HepG2 (cell line): ENCODE measurements around the gene SLC11A1. TPM values are rescaled to one million over a fixed set of nuclear protein-coding genes. Genes with fewer than 3 reads are reported as not detected.

Experiments
- ARID4A ChIP-seq: sonication (generic); formaldehyde crosslinking; IDR thresholded peaks from 2 replicates; pipeline ENCODE4 v1.5.0; 2020; ENCODE audit warnings: mild to moderate bottlenecking, missing genetic modification reagents, borderline replicate concordance
- ESRRA ChIP-seq: sonication (generic); formaldehyde crosslinking; IDR thresholded peaks from 2 replicates; pipeline ENCODE4 v1.5.1; 2020; ENCODE audit warnings: mild to moderate bottlenecking, low read depth, missing genetic modification reagents
- HMG20B ChIP-seq: conservative IDR thresholded peaks from 2 replicates; pipeline ENCODE4 v1.6.1; 2016; ENCODE audit warnings: missing genetic modification reagents, missing compliant biosample characterization
- HNF1A ChIP-seq, 2 experiments: sonication (generic) in 1 of 2; formaldehyde crosslinking in 1 of 2; IDR thresholded peaks; 2 replicates each; pipeline versions ENCODE4 v1.4.0 to v1.6.1; 2016 to 2020; ENCODE audit warnings: borderline replicate concordance in 1 of 2, low read depth in 1 of 2, mild to moderate bottlenecking in 1 of 2, missing genetic modification reagents in 1 of 2
- HNRNPH1 ChIP-seq: fragments of 200-400 bp; formaldehyde crosslinking; optimal IDR thresholded peaks from 2 replicates; pipeline ENCODE3; 2017; ENCODE audit warnings: mild to moderate bottlenecking, low read depth, low read length
- HOMEZ ChIP-seq: IDR thresholded peaks from 2 replicates; pipeline ENCODE4 v1.6.1; 2016; ENCODE audit warnings: low read depth
- MED13 ChIP-seq: sonication (generic); formaldehyde crosslinking; IDR thresholded peaks from 2 replicates; pipeline ENCODE4 v1.5.0; 2020; ENCODE audit warnings: missing genetic modification reagents
- NCOR1 ChIP-seq: fragments of 200-600 bp; sonication (generic); IDR thresholded peaks from 2 replicates; pipeline ENCODE4 v1.7.0; 2017; ENCODE audit warnings: antibody characterized with exemption, low read length, borderline replicate concordance
- NFE2L2 ChIP-seq: fragments of 150-350 bp; IDR thresholded peaks from 2 replicates; pipeline ENCODE4 v1.6.1; 2014; ENCODE audit warnings: low read length
- SAFB2 ChIP-seq: sonication (generic); formaldehyde crosslinking; IDR thresholded peaks from 2 replicates; pipeline ENCODE4 v1.5.1; 2020; ENCODE audit warnings: missing genetic modification reagents, low read depth, mild to moderate bottlenecking, borderline replicate concordance
- SRY ChIP-seq: sonication (generic); formaldehyde crosslinking; IDR thresholded peaks from 2 replicates; pipeline ENCODE4 v1.8.0; 2022; ENCODE audit warnings: mild to moderate bottlenecking, missing genetic modification reagents
- TBX2 ChIP-seq: sonication (generic); formaldehyde crosslinking; IDR thresholded peaks from 2 replicates; pipeline ENCODE4 v1.5.0; 2020; ENCODE audit warnings: missing genetic modification reagents, mild to moderate bottlenecking, borderline replicate concordance
- TIGD3 ChIP-seq: sonication (generic); formaldehyde crosslinking; IDR thresholded peaks from 2 replicates; pipeline ENCODE4 v1.5.1; 2020; ENCODE audit warnings: mild to moderate bottlenecking, missing genetic modification reagents, borderline replicate concordance
- ZNF260 ChIP-seq: sonication (generic); formaldehyde crosslinking; IDR thresholded peaks from 2 replicates; pipeline ENCODE4 v1.4.0; 2020; ENCODE audit warnings: missing genetic modification reagents, low read depth, mild to moderate bottlenecking, borderline replicate concordance
- ZNF362 ChIP-seq: sonication (generic); formaldehyde crosslinking; IDR thresholded peaks from 2 replicates; pipeline ENCODE4 v1.4.0; 2020; ENCODE audit warnings: missing genetic modification reagents, mild to moderate bottlenecking, borderline replicate concordance
- polyA plus RNA-seq, 8 experiments: library from polyadenylated mRNA; depleted of rRNA in 3 of 8; stranded (reverse) in 7 of 8; unstranded in 1 of 8; fragments of >200 nt; fragmentation: Illumina TruSeq in 4 of 8; extraction: Trizol in 4 of 8; gene quantifications; 2 replicates each; pipeline versions ENCODE4 v1.2.1 to v1.2.3, GENCODE V29; 2011 to 2016; ENCODE audit warnings: low read depth in 4 of 8, missing spikeins in 1 of 8, mixed read lengths in 1 of 8; ENCODE audit not compliant: insufficient read depth in 1 of 8
- total RNA-seq, 5 experiments: library from RNA; depleted of rRNA; stranded (reverse); fragments of >200 nt; fragmentation: Illumina TruSeq; extraction: Trizol; gene quantifications; 2 replicates each; pipeline ENCODE4 v1.2.3, GENCODE V29; 2016; ENCODE audit warnings: low read depth in 1 of 5

The SLC11A1 gene
- total and polyA plus RNA-seq, 2 of the 13 experiments (the other 11 are each of a cell fraction or from before 2014, with no cell fraction given), result 0.33 to 2.3 TPM

- no peak for TF ChIP-seq HNRNPH1
- TF ChIP-seq HNF1A (IDR thresholded peaks at IDR 0.05; ENCODE audit: low read depth), result peak; percentile 58; the same call in 1 of the 2 replicates
- TF ChIP-seq HNF1A (CRISPR knock-in tag; IDR thresholded peaks at IDR 0.05; ENCODE audit: borderline replicate concordance), result peak; percentile 93
- TF ChIP-seq HMG20B (CRISPR knock-in tag), result peak; percentile 83
- peak; percentile 92 for TF ChIP-seq NCOR1
- peak; percentile 86; the same call in 1 of the 2 replicates for TF ChIP-seq SAFB2 (CRISPR knock-in tag)
- peak; percentile 76; the same call in 1 of the 2 replicates for TF ChIP-seq ZNF362 (CRISPR knock-in tag)
- TF ChIP-seq SRY (CRISPR knock-in tag), result no peak
- TF ChIP-seq TBX2 (CRISPR knock-in tag), result peak; percentile 98
- peak; percentile 74; the same call in 1 of the 2 replicates for TF ChIP-seq MED13
- TF ChIP-seq ARID4A (CRISPR knock-in tag), result peak; percentile 95
- TF ChIP-seq ZNF260 (CRISPR knock-in tag), result no peak
- peak; percentile 75; the same call in 1 of the 2 replicates for TF ChIP-seq HOMEZ (CRISPR knock-in tag)
- peak; percentile 96 for TF ChIP-seq ESRRA (CRISPR knock-in tag)
- TF ChIP-seq TIGD3, result no peak
- no peak for TF ChIP-seq NFE2L2
Measured at GRCh38 chr2:218444692-218445357, 62.8 kb downstream of the SLC11A1 start (continued).
